ENCODE measurements around the gene CXCR3.
"Not testable (repeated sequence)": the region's sequence is repeated elsewhere in the genome, so short reads cannot be mapped to it uniquely, and the experiment has no call there.

Gene CXCR3

DNA sequence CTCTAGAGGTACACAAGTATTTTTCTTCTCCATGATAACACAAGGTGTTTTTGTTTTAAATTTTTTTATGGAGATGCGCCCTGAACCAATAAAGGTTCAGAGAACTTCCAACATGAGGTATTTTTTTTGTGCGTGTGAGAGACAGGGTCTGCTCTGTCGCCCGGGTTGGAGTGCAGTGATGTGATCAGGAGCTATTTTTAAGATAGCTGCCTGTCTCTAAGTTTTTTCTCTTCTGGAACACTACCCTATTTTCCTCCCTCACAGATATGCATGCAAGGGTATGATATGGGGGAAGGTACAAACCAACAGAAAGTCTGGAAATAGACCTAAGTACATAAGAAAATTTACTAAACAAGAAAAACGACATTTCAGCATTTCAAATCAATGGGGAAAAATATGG, 37.1 kb downstream of the CXCR3 start:
- no peak for DNase-seq (ENCODE audit: low read depth)
- no peak overlapping the region for H3K4me3 ChIP-seq (ENCODE audit: low read length)
- TF ChIP-seq, protein P1, sequence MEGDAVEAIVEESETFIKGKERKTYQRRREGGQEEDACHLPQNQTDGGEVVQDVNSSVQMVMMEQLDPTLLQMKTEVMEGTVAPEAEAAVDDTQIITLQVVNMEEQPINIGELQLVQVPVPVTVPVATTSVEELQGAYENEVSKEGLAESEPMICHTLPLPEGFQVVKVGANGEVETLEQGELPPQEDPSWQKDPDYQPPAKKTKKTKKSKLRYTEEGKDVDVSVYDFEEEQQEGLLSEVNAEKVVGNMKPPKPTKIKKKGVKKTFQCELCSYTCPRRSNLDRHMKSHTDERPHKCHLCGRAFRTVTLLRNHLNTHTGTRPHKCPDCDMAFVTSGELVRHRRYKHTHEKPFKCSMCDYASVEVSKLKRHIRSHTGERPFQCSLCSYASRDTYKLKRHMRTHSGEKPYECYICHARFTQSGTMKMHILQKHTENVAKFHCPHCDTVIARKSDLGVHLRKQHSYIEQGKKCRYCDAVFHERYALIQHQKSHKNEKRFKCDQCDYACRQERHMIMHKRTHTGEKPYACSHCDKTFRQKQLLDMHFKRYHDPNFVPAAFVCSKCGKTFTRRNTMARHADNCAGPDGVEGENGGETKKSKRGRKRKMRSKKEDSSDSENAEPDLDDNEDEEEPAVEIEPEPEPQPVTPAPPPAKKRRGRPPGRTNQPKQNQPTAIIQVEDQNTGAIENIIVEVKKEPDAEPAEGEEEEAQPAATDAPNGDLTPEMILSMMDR (conservative IDR thresholded peaks at IDR 0.05; ENCODE audit: low read length) = no peak

DNA sequence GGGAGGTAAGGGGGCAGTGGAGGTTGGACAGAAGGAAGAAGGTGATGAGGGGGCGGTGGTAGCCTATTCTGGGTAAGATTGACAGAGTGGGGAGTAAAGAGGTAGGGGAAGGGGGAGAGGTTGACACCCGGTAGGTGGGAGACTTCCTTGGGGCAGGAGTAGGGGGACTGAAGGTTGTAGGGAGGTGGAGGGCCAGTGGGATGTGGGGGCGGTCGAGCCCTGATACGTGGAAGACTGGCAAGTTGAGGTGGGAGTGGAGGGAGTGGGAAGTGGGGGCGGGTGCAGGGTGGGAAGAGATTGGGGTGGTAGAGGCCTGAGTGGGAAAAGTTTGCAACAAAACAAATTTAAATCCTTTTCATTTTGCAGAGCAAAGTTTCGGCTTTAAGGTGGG, 38.3 kb downstream of the CXCR3 start:
- DNase-seq (ENCODE audit: low read depth) = no peak
- no peak overlapping the region for H3K4me3 ChIP-seq (ENCODE audit: low read length)
- TF ChIP-seq, protein P1 (conservative IDR thresholded peaks at IDR 0.05; ENCODE audit: low read length) = no peak

DNA sequence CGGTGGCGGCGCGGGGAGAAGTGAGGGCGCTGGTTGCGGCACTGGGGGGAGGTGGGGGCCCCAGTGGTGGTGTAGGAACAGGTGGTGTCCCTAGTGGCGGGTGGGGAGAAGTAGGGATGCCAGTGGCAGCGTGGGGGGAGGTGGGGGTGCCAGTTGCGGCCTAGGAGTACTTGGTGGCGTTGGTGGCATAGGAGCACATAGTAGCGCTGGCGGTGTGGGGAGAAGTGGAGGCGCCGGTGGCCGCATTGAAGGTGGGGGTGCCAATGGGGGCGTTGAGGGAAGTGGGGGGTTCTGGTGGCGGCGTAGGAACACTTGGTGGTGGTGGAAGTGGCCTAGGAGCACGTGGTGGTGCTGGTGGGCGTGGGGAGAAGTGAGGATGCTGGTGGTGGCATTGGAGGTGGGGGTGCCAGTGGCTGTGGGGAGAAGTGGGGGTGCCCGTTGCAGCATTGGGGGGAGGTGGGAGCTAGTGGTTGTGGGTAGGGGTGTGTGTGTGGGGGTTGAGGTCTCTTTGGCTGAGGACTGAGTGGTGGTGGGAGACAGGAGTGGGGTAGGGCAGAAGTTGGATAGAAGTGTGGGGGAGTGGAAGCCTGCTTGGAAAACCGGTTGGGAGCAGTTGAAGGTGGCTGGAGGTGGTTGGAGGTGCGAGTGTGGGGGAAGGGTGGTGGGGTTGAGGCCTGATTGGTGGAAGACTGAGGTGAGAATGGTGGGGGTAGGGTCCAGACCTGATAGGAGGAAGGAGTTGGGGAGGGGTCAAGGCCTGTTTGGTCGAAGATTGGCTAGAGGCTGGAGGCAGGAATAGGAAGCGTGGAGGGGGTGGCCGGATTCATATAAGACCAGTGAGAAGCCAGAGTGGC, 38.9 kb downstream of the CXCR3 start:
- no peak overlapping the region for H3K4me3 ChIP-seq (ENCODE audit: low read length)
- no peak for DNase-seq (ENCODE audit: low read depth)
- TF ChIP-seq, protein P1 (conservative IDR thresholded peaks at IDR 0.05; ENCODE audit: low read length) = no peak

DNA sequence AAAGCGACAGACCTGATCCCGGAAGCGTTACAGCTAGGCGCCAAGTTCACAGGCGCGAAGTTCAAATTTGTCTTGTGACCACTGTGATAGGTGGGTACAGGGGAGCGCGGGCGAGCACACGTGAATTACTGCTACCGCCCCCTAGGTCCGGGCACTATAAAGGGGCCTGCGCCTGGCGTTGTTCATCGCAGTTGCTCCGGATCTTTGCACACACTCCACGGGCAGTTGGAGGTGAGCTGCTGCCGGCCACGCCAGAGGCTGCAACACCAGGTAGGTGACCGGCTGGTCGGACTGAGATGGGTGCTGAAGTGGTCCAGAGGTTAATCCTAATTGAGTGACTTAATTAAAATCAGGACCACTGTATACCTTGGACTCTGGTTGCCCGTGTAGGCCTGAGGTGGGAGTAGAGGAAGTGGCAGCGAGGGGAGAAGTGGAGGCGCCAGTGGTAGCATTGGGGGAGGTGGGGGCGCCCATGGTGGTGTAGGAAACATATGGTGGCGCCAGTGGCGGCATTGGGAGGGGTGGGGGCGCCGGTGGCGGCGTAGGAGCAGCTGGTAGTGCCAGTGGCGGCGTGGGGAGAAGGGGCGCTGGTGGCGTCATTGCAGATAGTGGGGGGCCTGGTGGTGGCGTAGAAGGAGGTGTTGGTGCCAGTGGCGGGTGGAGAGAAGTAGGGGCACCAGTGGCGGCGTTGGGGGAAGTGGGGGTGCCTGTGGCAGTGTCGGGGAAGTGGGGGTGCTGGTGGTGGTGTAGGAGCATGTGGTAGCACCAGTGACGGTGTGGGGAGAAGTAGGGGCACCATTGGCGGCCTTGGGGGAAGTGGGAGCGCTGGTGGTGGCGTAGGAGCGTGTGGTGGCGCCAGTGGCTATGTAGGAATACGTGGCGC, 39.8 kb downstream of the CXCR3 start, which contains the start of gene GCNA:
Gene GCNA, plus strand, starts transcription at position 185 of the 883 bp plus-strand sequence. CDS start 2,385 bp downstream, outside the sequence.
- TF ChIP-seq, protein P1 (conservative IDR thresholded peaks at IDR 0.05; ENCODE audit: low read length) = no peak
- H3K4me3 ChIP-seq (ENCODE audit: low read length) = no peak within 1 kb of the TSS
- no peak for DNase-seq (ENCODE audit: low read depth)

DNA sequence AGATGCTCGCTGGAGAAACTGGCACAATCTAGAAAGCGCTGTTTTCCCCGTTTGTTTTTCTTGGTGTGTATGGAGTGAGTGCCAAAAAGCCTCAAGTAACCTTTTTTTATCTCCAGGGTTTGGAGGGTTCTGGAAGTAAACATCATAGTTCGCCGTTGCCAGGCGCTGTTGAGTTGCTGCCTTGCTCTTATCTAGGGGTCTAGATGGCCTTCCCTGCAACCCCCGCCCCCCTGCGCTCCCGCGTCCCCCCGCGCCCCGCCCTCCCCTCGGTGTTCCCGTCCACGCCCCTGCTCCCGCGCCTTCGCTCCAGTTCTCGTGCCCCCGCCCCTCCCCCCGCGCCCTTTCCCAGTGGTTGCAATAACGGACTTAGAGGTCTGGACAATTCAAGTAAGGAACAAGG, 40.6 kb downstream of the CXCR3 start:
- DNase-seq (ENCODE audit: low read depth) = no peak
- TF ChIP-seq, protein P1 (conservative IDR thresholded peaks at IDR 0.05; ENCODE audit: low read length) = no peak
- no peak overlapping the region for H3K4me3 ChIP-seq (ENCODE audit: low read length)

DNA sequence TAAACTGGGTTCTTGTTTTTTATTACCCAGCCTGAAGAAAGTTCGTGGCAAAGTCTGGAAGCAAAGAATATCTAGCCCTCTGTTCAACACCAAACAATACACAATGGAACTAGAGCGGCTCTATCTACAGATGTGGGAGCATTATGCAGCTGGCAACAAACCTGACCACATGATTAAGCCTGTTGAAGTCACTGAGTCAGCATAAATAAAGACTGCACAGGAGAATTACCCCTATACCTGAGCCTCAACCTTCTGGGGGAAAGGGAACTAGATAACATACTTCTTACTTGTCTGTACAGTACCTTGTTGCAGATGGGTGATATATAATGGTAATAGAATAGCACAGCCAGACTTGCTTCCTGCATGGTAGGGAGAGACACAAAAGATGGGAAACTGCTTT, 44.7 kb downstream of the CXCR3 start:
- H3K4me3 ChIP-seq (ENCODE audit: low read length) = no peak overlapping the region
- DNase-seq (ENCODE audit: low read depth) = no peak
- TF ChIP-seq, protein P1 (conservative IDR thresholded peaks at IDR 0.05; ENCODE audit: low read length) = no peak

DNA sequence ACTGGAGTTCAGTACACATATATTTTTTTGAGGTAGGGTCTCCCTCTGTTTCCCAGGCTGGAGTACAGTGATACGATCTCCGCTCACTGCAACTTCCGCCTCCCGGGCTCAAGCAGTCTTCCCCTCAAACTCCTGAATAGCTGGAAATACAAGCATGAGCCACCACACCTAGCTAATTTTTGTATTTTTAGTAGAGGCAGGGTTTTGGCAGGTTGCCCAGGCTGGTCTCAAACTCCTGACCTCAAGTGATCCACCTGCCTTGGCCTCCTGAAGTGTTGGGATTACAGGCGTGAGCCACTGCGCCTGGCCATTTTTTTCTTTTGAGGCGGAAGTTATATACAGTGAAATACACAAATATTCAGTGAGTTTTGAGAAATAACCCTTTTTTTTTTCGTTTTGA, 46.9 kb downstream of the CXCR3 start:
- not testable (repeated sequence) for DNase-seq (ENCODE audit: low read depth); H3K4me3 ChIP-seq (ENCODE audit: low read length)
